ENCODE results near the gene CLEC2D.

DNA sequence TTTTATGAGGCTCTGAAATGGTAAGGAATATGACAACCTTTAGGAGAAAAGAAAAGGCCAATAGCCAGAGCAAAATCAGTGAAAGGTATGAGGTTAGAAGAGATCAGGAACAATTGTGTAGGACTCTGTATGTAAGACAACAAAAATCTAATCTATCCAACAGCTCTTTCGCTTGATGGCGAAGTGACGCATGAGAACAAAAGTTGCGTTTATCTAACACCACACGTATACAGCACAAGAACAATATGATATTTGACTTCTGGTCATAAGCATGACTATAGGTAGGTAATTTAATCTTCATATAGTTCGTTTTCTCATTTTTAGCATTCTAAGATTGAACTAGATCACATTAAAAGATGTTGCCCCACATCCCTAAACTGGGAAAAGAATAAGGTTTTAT is 61.9 kb downstream of the CLEC2D start:
- TF ChIP-seq FOS (IDR thresholded peaks at IDR 0.05; ENCODE audit: borderline replicate concordance, insufficient read depth, low read length) (no peak), EZH2 (IDR thresholded peaks at IDR 0.05; ENCODE audit: borderline replicate concordance, low read depth, low read length, severe bottlenecking) (no peak), POLR2AphosphoS5 (IDR thresholded peaks at IDR 0.05; ENCODE audit: insufficient read depth, low read depth, low read length) (no peak), MYC (IDR thresholded peaks at IDR 0.05; ENCODE audit: low read depth, low read length) (no peak), JUN (IDR thresholded peaks at IDR 0.05; ENCODE audit: borderline replicate concordance, insufficient read depth, insufficient read length, low read depth) (no peak), POLR2A (IDR thresholded peaks at IDR 0.05; ENCODE audit: low read depth, low read length) (no peak), MAX (IDR thresholded peaks at IDR 0.05; ENCODE audit: insufficient read depth, insufficient read length) (no peak)
- TF ChIP-seq, protein P1, sequence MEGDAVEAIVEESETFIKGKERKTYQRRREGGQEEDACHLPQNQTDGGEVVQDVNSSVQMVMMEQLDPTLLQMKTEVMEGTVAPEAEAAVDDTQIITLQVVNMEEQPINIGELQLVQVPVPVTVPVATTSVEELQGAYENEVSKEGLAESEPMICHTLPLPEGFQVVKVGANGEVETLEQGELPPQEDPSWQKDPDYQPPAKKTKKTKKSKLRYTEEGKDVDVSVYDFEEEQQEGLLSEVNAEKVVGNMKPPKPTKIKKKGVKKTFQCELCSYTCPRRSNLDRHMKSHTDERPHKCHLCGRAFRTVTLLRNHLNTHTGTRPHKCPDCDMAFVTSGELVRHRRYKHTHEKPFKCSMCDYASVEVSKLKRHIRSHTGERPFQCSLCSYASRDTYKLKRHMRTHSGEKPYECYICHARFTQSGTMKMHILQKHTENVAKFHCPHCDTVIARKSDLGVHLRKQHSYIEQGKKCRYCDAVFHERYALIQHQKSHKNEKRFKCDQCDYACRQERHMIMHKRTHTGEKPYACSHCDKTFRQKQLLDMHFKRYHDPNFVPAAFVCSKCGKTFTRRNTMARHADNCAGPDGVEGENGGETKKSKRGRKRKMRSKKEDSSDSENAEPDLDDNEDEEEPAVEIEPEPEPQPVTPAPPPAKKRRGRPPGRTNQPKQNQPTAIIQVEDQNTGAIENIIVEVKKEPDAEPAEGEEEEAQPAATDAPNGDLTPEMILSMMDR (IDR thresholded peaks at IDR 0.05; ENCODE audit: extremely low read depth in 1 of 2, insufficient read depth in 1 of 2, low read depth in 1 of 2, low read length in 2 of 2), result no peak

Measured in endothelial cell of umbilical vein (primary cell).